Neural cell (in vitro differentiated cells): ENCODE measurements around the gene ERCC3.

Experiments used
- CTCF ChIP-seq: fragments of 450-650 bp; IDR thresholded peaks from 2 replicates; pipeline ENCODE4 v1.5.1; 2014; ENCODE audit warnings: antibody characterized with exemption, mild to moderate bottlenecking, moderate library complexity; ENCODE audit not compliant: poor library complexity, severe bottlenecking
- EP300 ChIP-seq: fragments of 450-650 bp; conservative IDR thresholded peaks from 2 replicates; pipeline ENCODE4 v1.6.1; 2014; ENCODE audit warnings: antibody characterized with exemption, mild to moderate bottlenecking, moderate library complexity; ENCODE audit not compliant: poor library complexity, severe bottlenecking
- EZH2 ChIP-seq: fragments of 200-600, 300-800 bp; shearing (Covaris generic), sonication (generic); IDR thresholded peaks from 2 replicates; pipeline ENCODE4 v1.6.1; 2014; ENCODE audit warnings: antibody characterized with exemption, low read length, borderline replicate concordance, mild to moderate bottlenecking; ENCODE audit not compliant: insufficient read depth, poor library complexity, severe bottlenecking
- MXI1 ChIP-seq: fragments of 450-650 bp; conservative IDR thresholded peaks from 2 replicates; pipeline ENCODE4 v1.6.1; 2014; ENCODE audit warnings: antibody characterized with exemption, mild to moderate bottlenecking; ENCODE audit not compliant: poor library complexity, severe bottlenecking
- POLR2AphosphoS5 ChIP-seq: IDR thresholded peaks from 2 replicates; pipeline ENCODE4 v1.6.1; 2012
- RAD21 ChIP-seq: fragments of 450-650 bp; conservative IDR thresholded peaks from 2 replicates; pipeline ENCODE4 v1.6.1; 2014; ENCODE audit warnings: antibody characterized with exemption, mild to moderate bottlenecking, moderate library complexity
- REST ChIP-seq: IDR thresholded peaks from 2 replicates; pipeline ENCODE4 v1.6.1; 2012; ENCODE audit warnings: borderline replicate concordance
- SMC3 ChIP-seq: fragments of 450-650 bp; conservative IDR thresholded peaks from 2 replicates; pipeline ENCODE4 v1.6.1; 2014; ENCODE audit warnings: antibody characterized with exemption, mild to moderate bottlenecking, moderate library complexity; ENCODE audit not compliant: poor library complexity
- TAF1 ChIP-seq: IDR thresholded peaks from 2 replicates; pipeline ENCODE4 v1.6.1; 2012; ENCODE audit warnings: low read depth

GRCh38 chr2:127216593-127216992 is 77.4 kb downstream of the ERCC3 start:
- TF ChIP-seq CTCF (no peak), RAD21 (no peak), EP300 (no peak), REST (no peak), TAF1 (no peak), POLR2AphosphoS5 (no peak), EZH2 (no peak), MXI1 (no peak), SMC3 (no peak)
